DOHH2 (cell line): Measurements from ENCODE around the gene USP35.

Experiments used
- EZH2phosphoT487 ChIP-seq: fragments of 200-600 bp; sonication (generic); IDR thresholded peaks from 2 replicates; pipeline ENCODE4 v1.6.1; 2017; ENCODE audit warnings: borderline replicate concordance, mild to moderate bottlenecking, antibody characterized with exemption, low read length, moderate library complexity, mixed read lengths
- TF ChIP-seq, protein P1 (sequence below): fragments of 200-600 bp; sonication (generic); IDR thresholded peaks from one replicate; pipeline ENCODE4 v1.5.1; 2014; ENCODE audit warnings: antibody characterized with exemption, mild to moderate bottlenecking, low read depth, low read length; ENCODE audit not compliant: poor library complexity, severe bottlenecking

DNA sequence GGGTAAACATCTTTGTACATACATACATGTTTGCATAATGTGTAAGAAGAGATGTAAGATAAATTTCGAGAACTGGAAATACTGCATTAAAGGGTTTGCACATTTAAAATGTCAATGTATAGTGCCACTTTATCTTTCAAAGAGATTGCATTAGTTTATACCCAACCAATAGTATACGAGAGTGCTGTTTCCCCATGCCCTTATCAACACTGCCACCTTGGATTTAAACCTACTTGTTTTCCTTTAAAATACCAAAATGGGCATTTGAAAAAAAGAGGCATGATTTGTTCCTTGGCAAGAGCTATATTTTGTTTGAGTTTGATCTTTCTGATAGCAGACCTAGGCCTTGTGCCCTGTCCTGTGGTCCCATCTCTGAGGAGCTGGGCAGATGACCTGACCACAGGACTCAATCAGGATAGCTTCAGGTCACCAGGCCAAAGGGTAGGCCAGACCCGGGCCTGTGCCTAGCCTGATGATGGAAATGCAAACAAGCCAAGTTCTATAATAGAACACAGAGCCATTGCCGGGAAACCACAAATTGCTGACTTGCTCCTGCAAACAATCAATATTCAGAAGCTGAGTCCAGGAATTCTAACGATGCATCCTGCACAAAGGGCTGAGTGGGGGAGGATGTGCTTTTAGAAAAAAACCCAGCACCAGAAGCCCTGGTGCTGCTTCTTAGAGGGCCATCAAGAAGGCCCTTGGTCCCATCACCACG, 32.4 kb upstream of the USP35 start:
- TF ChIP-seq, protein P1, sequence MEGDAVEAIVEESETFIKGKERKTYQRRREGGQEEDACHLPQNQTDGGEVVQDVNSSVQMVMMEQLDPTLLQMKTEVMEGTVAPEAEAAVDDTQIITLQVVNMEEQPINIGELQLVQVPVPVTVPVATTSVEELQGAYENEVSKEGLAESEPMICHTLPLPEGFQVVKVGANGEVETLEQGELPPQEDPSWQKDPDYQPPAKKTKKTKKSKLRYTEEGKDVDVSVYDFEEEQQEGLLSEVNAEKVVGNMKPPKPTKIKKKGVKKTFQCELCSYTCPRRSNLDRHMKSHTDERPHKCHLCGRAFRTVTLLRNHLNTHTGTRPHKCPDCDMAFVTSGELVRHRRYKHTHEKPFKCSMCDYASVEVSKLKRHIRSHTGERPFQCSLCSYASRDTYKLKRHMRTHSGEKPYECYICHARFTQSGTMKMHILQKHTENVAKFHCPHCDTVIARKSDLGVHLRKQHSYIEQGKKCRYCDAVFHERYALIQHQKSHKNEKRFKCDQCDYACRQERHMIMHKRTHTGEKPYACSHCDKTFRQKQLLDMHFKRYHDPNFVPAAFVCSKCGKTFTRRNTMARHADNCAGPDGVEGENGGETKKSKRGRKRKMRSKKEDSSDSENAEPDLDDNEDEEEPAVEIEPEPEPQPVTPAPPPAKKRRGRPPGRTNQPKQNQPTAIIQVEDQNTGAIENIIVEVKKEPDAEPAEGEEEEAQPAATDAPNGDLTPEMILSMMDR = no peak
- no peak for TF ChIP-seq EZH2phosphoT487
